ENCODE measurements around the gene TTLL7. TPM values are rescaled to one million over a fixed set of nuclear protein-coding genes. Genes with fewer than 3 reads are reported as not detected.

The TTLL7 gene
- total and polyA plus RNA-seq, 2 experiments from 2014 or later: 4.1 to 6.7 TPM

DNA sequence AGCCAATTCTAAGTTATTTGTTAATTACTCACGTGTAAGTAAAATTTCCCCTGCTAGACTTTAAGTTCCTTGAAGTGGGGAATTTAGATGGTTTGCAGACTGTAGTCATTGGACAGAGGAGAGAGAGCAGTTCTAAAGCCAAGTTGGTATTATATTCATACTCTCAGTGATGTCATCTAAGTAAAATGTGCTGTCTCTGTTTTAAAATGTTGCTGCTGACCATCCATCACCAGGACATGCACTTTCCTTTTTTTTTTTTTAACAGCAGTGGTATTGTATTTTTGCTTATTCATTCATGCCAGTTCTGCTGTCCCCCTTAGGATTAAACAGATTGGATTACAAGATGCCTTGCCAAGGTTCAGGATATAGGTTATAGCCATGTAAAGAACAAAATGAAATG lies 2.3 kb downstream of the TTLL7 start:
- peaks cover 43% of the 10 kb centered on the region for H3K27me3 ChIP-seq (ENCODE audit: insufficient read depth)
- H3K9me3 Mint-ChIP-seq: peaks cover 3% of the 10 kb centered on the region; the same call in 1 of the 3 replicates
- DNase-seq (ENCODE audit: low spot score): no peak
- peaks cover 10% of the 10 kb centered on the region; the same call in 2 of the 3 replicates for H3K4me1 Mint-ChIP-seq
- H3K4me1 ChIP-seq (ENCODE audit: insufficient read depth): peaks cover 10% of the 10 kb centered on the region; the same call in 1 of the 2 replicates
- no peaks in the 10 kb centered on the region for H3F3A ChIP-seq (replicated peaks; ENCODE audit: low read depth)
- H3K36me3 ChIP-seq (ENCODE audit: insufficient read depth): no peaks in the 10 kb centered on the region
- no peaks in the 10 kb centered on the region for H3K36me3 Mint-ChIP-seq (ENCODE audit: low read depth)
- H4K20me1 ChIP-seq (replicated peaks; ENCODE audit: insufficient read depth): 0 out of 2 replicates have a peak, but pooled peaks cover 7% of the 10 kb centered on the region
- peaks cover 31% of the 10 kb centered on the region for H3K27me3 Mint-ChIP-seq (ENCODE audit: insufficient read depth, low read depth, poor library complexity)
- H3K27ac Mint-ChIP-seq: no peak overlapping the region
- H3K4me2 ChIP-seq: no peak overlapping the region
- H3K9me2 ChIP-seq (ENCODE audit: insufficient read depth): no peaks in the 10 kb centered on the region
- ATAC-seq: no peak
- no peak overlapping the region for H3K4me3 ChIP-seq
- no peak for TF ChIP-seq STAT1 (IDR thresholded peaks at IDR 0.05; ENCODE audit: unreplicated experiment)
- TF ChIP-seq NANOG (IDR thresholded peaks at IDR 0.05; ENCODE audit: borderline replicate concordance): no peak
- TF ChIP-seq POLR2AphosphoS5 (IDR thresholded peaks at IDR 0.05; ENCODE audit: low read depth): no peak
- TF ChIP-seq EZH2 (IDR thresholded peaks at IDR 0.05; ENCODE audit: low read depth, unreplicated experiment): no peak
- TF ChIP-seq JUNB (IDR thresholded peaks at IDR 0.05; ENCODE audit: unreplicated experiment): no peak
- TF ChIP-seq, protein P1, sequence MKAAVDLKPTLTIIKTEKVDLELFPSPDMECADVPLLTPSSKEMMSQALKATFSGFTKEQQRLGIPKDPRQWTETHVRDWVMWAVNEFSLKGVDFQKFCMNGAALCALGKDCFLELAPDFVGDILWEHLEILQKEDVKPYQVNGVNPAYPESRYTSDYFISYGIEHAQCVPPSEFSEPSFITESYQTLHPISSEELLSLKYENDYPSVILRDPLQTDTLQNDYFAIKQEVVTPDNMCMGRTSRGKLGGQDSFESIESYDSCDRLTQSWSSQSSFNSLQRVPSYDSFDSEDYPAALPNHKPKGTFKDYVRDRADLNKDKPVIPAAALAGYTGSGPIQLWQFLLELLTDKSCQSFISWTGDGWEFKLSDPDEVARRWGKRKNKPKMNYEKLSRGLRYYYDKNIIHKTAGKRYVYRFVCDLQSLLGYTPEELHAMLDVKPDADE (IDR thresholded peaks at IDR 0.05): no peak
- TF ChIP-seq, protein P2, sequence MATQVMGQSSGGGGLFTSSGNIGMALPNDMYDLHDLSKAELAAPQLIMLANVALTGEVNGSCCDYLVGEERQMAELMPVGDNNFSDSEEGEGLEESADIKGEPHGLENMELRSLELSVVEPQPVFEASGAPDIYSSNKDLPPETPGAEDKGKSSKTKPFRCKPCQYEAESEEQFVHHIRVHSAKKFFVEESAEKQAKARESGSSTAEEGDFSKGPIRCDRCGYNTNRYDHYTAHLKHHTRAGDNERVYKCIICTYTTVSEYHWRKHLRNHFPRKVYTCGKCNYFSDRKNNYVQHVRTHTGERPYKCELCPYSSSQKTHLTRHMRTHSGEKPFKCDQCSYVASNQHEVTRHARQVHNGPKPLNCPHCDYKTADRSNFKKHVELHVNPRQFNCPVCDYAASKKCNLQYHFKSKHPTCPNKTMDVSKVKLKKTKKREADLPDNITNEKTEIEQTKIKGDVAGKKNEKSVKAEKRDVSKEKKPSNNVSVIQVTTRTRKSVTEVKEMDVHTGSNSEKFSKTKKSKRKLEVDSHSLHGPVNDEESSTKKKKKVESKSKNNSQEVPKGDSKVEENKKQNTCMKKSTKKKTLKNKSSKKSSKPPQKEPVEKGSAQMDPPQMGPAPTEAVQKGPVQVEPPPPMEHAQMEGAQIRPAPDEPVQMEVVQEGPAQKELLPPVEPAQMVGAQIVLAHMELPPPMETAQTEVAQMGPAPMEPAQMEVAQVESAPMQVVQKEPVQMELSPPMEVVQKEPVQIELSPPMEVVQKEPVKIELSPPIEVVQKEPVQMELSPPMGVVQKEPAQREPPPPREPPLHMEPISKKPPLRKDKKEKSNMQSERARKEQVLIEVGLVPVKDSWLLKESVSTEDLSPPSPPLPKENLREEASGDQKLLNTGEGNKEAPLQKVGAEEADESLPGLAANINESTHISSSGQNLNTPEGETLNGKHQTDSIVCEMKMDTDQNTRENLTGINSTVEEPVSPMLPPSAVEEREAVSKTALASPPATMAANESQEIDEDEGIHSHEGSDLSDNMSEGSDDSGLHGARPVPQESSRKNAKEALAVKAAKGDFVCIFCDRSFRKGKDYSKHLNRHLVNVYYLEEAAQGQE (IDR thresholded peaks at IDR 0.05; ENCODE audit: unreplicated experiment): no peak
- TF ChIP-seq, protein P3, sequence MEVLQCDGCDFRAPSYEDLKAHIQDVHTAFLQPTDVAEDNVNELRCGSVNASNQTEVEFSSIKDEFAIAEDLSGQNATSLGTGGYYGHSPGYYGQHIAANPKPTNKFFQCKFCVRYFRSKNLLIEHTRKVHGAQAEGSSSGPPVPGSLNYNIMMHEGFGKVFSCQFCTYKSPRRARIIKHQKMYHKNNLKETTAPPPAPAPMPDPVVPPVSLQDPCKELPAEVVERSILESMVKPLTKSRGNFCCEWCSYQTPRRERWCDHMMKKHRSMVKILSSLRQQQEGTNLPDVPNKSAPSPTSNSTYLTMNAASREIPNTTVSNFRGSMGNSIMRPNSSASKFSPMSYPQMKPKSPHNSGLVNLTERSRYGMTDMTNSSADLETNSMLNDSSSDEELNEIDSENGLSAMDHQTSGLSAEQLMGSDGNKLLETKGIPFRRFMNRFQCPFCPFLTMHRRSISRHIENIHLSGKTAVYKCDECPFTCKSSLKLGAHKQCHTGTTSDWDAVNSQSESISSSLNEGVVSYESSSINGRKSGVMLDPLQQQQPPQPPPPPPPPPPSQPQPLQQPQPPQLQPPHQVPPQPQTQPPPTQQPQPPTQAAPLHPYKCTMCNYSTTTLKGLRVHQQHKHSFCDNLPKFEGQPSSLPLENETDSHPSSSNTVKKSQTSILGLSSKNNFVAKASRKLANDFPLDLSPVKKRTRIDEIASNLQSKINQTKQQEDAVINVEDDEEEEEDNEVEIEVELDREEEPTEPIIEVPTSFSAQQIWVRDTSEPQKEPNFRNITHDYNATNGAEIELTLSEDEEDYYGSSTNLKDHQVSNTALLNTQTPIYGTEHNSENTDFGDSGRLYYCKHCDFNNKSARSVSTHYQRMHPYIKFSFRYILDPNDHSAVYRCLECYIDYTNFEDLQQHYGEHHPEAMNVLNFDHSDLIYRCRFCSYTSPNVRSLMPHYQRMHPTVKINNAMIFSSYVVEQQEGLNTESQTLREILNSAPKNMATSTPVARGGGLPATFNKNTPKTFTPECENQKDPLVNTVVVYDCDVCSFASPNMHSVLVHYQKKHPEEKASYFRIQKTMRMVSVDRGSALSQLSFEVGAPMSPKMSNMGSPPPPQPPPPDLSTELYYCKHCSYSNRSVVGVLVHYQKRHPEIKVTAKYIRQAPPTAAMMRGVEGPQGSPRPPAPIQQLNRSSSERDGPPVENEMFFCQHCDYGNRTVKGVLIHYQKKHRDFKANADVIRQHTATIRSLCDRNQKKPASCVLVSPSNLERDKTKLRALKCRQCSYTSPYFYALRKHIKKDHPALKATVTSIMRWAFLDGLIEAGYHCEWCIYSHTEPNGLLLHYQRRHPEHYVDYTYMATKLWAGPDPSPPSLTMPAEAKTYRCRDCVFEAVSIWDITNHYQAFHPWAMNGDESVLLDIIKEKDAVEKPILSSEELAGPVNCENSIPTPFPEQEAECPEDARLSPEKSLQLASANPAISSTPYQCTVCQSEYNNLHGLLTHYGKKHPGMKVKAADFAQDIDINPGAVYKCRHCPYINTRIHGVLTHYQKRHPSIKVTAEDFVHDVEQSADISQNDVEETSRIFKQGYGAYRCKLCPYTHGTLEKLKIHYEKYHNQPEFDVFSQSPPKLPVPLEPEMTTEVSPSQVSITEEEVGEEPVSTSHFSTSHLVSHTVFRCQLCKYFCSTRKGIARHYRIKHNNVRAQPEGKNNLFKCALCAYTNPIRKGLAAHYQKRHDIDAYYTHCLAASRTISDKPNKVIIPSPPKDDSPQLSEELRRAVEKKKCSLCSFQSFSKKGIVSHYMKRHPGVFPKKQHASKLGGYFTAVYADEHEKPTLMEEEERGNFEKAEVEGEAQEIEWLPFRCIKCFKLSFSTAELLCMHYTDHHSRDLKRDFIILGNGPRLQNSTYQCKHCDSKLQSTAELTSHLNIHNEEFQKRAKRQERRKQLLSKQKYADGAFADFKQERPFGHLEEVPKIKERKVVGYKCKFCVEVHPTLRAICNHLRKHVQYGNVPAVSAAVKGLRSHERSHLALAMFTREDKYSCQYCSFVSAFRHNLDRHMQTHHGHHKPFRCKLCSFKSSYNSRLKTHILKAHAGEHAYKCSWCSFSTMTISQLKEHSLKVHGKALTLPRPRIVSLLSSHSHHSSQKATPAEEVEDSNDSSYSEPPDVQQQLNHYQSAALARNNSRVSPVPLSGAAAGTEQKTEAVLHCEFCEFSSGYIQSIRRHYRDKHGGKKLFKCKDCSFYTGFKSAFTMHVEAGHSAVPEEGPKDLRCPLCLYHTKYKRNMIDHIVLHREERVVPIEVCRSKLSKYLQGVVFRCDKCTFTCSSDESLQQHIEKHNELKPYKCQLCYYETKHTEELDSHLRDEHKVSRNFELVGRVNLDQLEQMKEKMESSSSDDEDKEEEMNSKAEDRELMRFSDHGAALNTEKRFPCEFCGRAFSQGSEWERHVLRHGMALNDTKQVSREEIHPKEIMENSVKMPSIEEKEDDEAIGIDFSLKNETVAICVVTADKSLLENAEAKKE (CRISPR knock-in tag; IDR thresholded peaks at IDR 0.05): no peak
- TF ChIP-seq EZH2phosphoT487 (IDR thresholded peaks at IDR 0.05; ENCODE audit: unreplicated experiment): no peak
- TF ChIP-seq, protein P4, sequence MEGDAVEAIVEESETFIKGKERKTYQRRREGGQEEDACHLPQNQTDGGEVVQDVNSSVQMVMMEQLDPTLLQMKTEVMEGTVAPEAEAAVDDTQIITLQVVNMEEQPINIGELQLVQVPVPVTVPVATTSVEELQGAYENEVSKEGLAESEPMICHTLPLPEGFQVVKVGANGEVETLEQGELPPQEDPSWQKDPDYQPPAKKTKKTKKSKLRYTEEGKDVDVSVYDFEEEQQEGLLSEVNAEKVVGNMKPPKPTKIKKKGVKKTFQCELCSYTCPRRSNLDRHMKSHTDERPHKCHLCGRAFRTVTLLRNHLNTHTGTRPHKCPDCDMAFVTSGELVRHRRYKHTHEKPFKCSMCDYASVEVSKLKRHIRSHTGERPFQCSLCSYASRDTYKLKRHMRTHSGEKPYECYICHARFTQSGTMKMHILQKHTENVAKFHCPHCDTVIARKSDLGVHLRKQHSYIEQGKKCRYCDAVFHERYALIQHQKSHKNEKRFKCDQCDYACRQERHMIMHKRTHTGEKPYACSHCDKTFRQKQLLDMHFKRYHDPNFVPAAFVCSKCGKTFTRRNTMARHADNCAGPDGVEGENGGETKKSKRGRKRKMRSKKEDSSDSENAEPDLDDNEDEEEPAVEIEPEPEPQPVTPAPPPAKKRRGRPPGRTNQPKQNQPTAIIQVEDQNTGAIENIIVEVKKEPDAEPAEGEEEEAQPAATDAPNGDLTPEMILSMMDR (conservative IDR thresholded peaks at IDR 0.05; ENCODE audit: low read depth in 2 of 2): no peak
- no peak for TF ChIP-seq ZNF331 (CRISPR knock-in tag; IDR thresholded peaks at IDR 0.05; ENCODE audit: low read depth)
- no peak for TF ChIP-seq CREB1 (CRISPR knock-in tag; IDR thresholded peaks at IDR 0.05; ENCODE audit: low read depth)
- TF ChIP-seq ZNF114 (CRISPR knock-in tag; IDR thresholded peaks at IDR 0.05): no peak
- no peaks in the 10 kb centered on the region; the same call in 1 of the 2 replicates for H3K79me2 ChIP-seq (replicated peaks; ENCODE audit: insufficient read depth)
- no peak overlapping the region for H2AFZ ChIP-seq
- H3K27ac ChIP-seq (ENCODE audit: low read depth): no peak overlapping the region
- no peak overlapping the region for H3K4me3 Mint-ChIP-seq

Measured in GM23338 (cell line).